Osteoblast (primary cell): Measurements from ENCODE around the gene AAMP. TPM values are rescaled to one million over a fixed set of nuclear protein-coding genes. Genes with fewer than 3 reads are reported as not detected.

Experiments
- DNase-seq: peaks from one replicate; pipeline ENCODE4 v3.0.0; 2011; ENCODE audit warnings: low spot score, mixed read lengths; ENCODE audit not compliant: insufficient read length; ENCODE audit errors: missing footprints
- H2AFZ ChIP-seq: 2 replicates; pipeline ENCODE4 v1.6.0; 2011; ENCODE audit warnings: mild to moderate bottlenecking, low read length
- H3K27ac ChIP-seq: 2 replicates; pipeline ENCODE4 v1.5.1; 2011; ENCODE audit warnings: mild to moderate bottlenecking, low read depth, low read length, moderate library complexity
- H3K27me3 ChIP-seq: 2 replicates; pipeline ENCODE4 v1.6.0; 2012; ENCODE audit warnings: mild to moderate bottlenecking, control low read depth, inconsistent platforms, low read length, moderate library complexity; ENCODE audit not compliant: insufficient read depth
- H3K36me3 ChIP-seq: 2 replicates; pipeline ENCODE4 v1.5.1; 2011; ENCODE audit warnings: mild to moderate bottlenecking, low read length, control low read depth, moderate library complexity; ENCODE audit not compliant: insufficient read depth
- H3K4me1 ChIP-seq: 2 replicates; pipeline ENCODE4 v1.5.1; 2011; ENCODE audit warnings: mild to moderate bottlenecking, low read length, control low read depth, moderate library complexity; ENCODE audit not compliant: insufficient read depth
- H3K4me2 ChIP-seq: 2 replicates; pipeline ENCODE4 v1.6.0; 2011; ENCODE audit warnings: mild to moderate bottlenecking, low read length; ENCODE audit not compliant: insufficient read depth
- H3K4me3 ChIP-seq: fragments of 200-600 bp; sonication (generic); 3 replicates; pipeline ENCODE4 v1.5.1; 2012; ENCODE audit warnings: mild to moderate bottlenecking, low read length, inconsistent platforms; ENCODE audit not compliant: insufficient read depth
- H3K79me2 ChIP-seq: 2 replicates; pipeline ENCODE4 v1.6.0; 2012; ENCODE audit warnings: mild to moderate bottlenecking, low read length, control low read depth, inconsistent platforms; ENCODE audit not compliant: insufficient read depth
- H3K9me3 ChIP-seq: 2 replicates; pipeline ENCODE4 v1.5.1; 2011; ENCODE audit warnings: low read depth, low read length, control low read depth
- H4K20me1 ChIP-seq: 2 replicates; pipeline ENCODE4 v1.6.0; 2012; ENCODE audit warnings: mild to moderate bottlenecking, low read length, control low read depth; ENCODE audit not compliant: insufficient read depth
- total RNA-seq: library from RNA; depleted of rRNA; stranded (reverse); fragments of >200 nt; gene quantifications from 2 replicates; pipeline ENCODE4 v1.2.3, GENCODE V29; 2012
- TF ChIP-seq, protein P1 (sequence below): IDR thresholded peaks from 2 replicates; pipeline ENCODE4 v1.5.1; 2011; ENCODE audit warnings: mild to moderate bottlenecking, low read depth, low read length, moderate library complexity; ENCODE audit errors: extremely low read depth

AAMP gene
- total RNA-seq, 1 donor: 97.0 TPM

DNA sequence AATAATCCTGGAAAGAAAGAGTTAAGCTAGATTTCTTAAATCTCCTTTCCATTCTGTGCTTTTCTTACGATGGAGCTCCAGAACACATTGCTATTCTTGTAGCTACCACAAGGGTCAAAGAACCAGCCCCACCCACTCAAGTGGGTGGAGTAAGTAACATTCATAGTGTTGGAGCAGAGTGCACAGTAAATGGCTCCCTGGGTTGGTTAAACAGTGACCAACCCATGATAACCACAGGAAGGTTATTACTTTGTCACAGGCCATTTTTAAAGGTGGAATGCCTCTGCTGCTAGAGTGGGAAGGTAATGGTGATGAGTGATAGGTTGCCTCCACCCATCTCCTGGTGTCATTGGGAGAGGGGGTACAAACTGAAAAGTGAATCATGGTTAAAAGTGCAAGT is 39.1 kb downstream of the AAMP start:
- H3K36me3 ChIP-seq: peaks cover 86% of the 10 kb centered on the region
- H3K4me2 ChIP-seq: no peak overlapping the region
- H3K27me3 ChIP-seq: no peaks in the 10 kb centered on the region
- DNase-seq: peak; percentile 55
- H3K27ac ChIP-seq: peak overlapping the region; percentile 58
- H3K9me3 ChIP-seq: no peaks in the 10 kb centered on the region
- no peak overlapping the region for H2AFZ ChIP-seq
- H3K4me3 ChIP-seq: no peak overlapping the region
- TF ChIP-seq, protein P1, sequence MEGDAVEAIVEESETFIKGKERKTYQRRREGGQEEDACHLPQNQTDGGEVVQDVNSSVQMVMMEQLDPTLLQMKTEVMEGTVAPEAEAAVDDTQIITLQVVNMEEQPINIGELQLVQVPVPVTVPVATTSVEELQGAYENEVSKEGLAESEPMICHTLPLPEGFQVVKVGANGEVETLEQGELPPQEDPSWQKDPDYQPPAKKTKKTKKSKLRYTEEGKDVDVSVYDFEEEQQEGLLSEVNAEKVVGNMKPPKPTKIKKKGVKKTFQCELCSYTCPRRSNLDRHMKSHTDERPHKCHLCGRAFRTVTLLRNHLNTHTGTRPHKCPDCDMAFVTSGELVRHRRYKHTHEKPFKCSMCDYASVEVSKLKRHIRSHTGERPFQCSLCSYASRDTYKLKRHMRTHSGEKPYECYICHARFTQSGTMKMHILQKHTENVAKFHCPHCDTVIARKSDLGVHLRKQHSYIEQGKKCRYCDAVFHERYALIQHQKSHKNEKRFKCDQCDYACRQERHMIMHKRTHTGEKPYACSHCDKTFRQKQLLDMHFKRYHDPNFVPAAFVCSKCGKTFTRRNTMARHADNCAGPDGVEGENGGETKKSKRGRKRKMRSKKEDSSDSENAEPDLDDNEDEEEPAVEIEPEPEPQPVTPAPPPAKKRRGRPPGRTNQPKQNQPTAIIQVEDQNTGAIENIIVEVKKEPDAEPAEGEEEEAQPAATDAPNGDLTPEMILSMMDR: peak; percentile 27
- H3K79me2 ChIP-seq: peaks cover 68% of the 10 kb centered on the region
- H3K4me1 ChIP-seq: peaks cover 36% of the 10 kb centered on the region
- peaks cover 8% of the 10 kb centered on the region for H4K20me1 ChIP-seq

DNA sequence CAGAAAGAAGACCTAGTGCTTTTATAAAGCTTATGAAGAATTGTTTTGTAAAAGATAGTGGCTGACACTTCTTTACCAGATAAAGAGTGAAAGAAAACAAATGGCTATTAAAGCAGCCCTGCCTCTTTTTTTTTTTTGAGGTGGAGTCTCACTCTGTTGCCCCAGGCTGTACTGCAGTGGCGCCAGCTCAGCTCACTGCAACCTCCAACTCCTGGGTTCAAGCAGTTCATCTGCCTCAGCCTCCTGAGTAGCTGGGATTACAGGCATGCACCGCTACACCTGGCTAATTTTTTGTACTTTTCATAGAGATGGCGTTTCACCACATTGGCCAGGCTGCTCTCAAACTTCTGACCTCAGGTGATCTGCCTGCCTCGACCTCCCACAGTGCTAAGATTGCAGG is 40.1 kb downstream of the AAMP start:
- TF ChIP-seq, protein P1: no peak
- Histone ChIP-seq H3K27ac (peak overlapping the region; percentile 73), H3K4me1 (peaks cover 36% of the 10 kb centered on the region), H4K20me1 (peaks cover 17% of the 10 kb centered on the region), H3K4me2 (peak overlapping the region; percentile 61), H3K9me3 (no peaks in the 10 kb centered on the region), H2AFZ (no peak overlapping the region), H3K4me3 (no peak overlapping the region), H3K27me3 (no peaks in the 10 kb centered on the region), H3K79me2 (peaks cover 70% of the 10 kb centered on the region), H3K36me3 (peaks cover 86% of the 10 kb centered on the region)
- no peak for DNase-seq

DNA sequence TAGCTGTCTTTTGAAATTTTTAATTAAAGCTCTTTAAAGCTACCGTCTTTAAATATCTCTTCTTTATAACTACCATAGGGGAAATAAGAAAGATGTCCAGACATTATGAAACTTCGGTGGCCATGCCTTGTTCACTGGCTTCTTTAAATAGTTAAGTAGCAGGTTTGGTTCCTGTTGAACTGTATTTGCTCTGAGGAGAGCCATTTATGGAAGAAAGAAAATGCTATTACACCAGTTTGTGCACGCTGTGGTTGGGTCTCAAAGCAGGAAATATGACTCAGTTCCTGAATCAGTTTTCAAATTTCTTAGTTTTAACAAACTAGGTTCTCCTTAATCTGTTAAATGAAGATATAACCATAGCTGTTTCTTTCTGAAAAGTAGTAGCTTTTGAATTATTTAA is 40.7 kb downstream of the AAMP start:
- peaks cover 36% of the 10 kb centered on the region for H3K4me1 ChIP-seq
- peaks cover 86% of the 10 kb centered on the region for H3K36me3 ChIP-seq
- no peak overlapping the region for H3K4me3 ChIP-seq
- peak overlapping the region; percentile 73 for H3K27ac ChIP-seq
- no peaks in the 10 kb centered on the region for H3K27me3 ChIP-seq
- H2AFZ ChIP-seq: no peak overlapping the region
- TF ChIP-seq, protein P1: no peak
- peak overlapping the region; percentile 61 for H3K4me2 ChIP-seq
- no peaks in the 10 kb centered on the region for H3K9me3 ChIP-seq
- peaks cover 23% of the 10 kb centered on the region for H4K20me1 ChIP-seq
- DNase-seq: peak; percentile 85
- peaks cover 70% of the 10 kb centered on the region for H3K79me2 ChIP-seq

DNA sequence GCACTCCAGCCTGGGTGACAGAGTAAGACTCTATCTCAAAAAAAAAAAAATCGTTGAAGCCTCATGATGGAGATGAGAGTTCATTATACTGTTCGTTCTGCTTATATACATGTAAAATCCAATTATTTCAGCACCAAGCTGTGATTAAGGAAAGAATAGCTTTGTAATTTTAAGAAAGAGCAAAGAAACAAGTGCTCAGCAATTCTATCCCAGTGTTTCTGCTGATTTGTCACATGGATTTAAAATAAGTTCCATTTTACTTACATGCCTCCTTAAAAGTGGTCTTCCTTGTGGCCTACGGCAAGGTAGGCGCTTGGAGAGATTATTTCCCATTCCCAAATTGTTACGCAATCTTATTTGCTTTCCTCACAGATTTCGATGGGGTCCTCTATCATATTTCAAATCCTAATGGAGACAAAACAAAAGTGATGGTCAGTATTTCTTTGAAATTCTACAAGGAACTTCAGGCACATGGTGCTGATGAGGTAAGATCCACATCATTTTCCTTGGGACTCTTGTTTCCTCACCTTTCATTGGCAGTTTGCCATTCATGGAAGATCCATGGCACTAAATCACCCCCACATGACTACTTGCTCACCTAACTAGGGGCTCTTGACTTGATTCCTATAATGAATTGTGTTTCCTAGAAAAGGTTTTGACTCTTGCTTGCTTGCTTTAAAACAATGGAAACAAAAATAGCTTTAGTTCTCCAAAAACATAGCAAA is 41.4 kb downstream of the AAMP start:
- H3K36me3 ChIP-seq: peaks cover 83% of the 10 kb centered on the region
- H3K4me1 ChIP-seq: peaks cover 36% of the 10 kb centered on the region
- no peaks in the 10 kb centered on the region for H3K9me3 ChIP-seq
- peak overlapping the region; percentile 73 for H3K27ac ChIP-seq
- no peak overlapping the region for H2AFZ ChIP-seq
- TF ChIP-seq, protein P1: no peak
- H3K4me2 ChIP-seq: peak overlapping the region; percentile 61
- peaks cover 28% of the 10 kb centered on the region for H4K20me1 ChIP-seq
- H3K79me2 ChIP-seq: peaks cover 71% of the 10 kb centered on the region
- H3K4me3 ChIP-seq: peak overlapping the region; percentile 11
- no peaks in the 10 kb centered on the region for H3K27me3 ChIP-seq
- DNase-seq: peak; percentile 48
